H7 (cell line): ENCODE results near the gene SHISA2. TPM values are rescaled to one million over a fixed set of nuclear protein-coding genes. Genes with fewer than 3 reads are reported as not detected.

ENCODE experiments used
- DNase-seq: peaks from one replicate; pipeline ENCODE4 v3.0.0; 2012
- H3K27me3 ChIP-seq: 2 replicates; pipeline ENCODE4 v1.6.0; 2011; ENCODE audit warnings: mild to moderate bottlenecking, low read length; ENCODE audit not compliant: control insufficient read depth, insufficient read depth
- H3K36me3 ChIP-seq: replicated peaks from 2 replicates; pipeline ENCODE4 v1.5.1; 2011; ENCODE audit warnings: low read length; ENCODE audit not compliant: control insufficient read depth, insufficient read depth
- H3K4me3 ChIP-seq: 2 replicates; pipeline ENCODE4 v1.5.1; 2011; ENCODE audit warnings: low read depth, mild to moderate bottlenecking, control low read depth, low read length, moderate library complexity; ENCODE audit not compliant: insufficient read depth
- total RNA-seq: library from RNA; depleted of rRNA; stranded (reverse); fragments of >200 nt; shearing (Covaris generic); gene quantifications from 2 replicates; pipeline ENCODE4 v1.2.3, GENCODE V29; 2014

SHISA2 gene
- total RNA-seq, 1 experiment from 2014 or later = 59.8 TPM

- DNase-seq = no peak
- H3K36me3 ChIP-seq = no peaks in the 10 kb centered on the region
- H3K4me3 ChIP-seq = no peak overlapping the region
- no peaks in the 10 kb centered on the region for H3K27me3 ChIP-seq
Observed at GRCh38 chr13:26036383-26036782, 15.4 kb downstream of the SHISA2 start.

DNA sequence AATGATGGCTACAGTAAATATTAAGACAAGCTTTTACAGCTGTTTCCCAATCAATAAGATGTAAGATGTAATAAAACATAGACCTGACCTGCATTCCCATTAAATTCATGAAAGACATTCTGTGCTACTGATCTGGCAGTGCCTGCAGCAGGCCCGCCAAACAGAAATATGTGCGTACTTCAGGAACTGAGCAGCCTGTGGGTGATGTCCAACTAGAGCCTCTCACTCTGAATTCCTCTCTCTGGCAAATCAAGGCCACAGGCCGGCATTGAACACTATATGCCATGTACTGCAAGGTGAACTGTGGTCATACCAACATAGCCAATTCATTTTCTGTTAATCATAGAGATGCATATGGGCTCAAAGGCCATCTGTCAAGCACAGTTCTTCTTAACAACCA, 17.8 kb downstream of the SHISA2 start:
- DNase-seq = no peak
- no peaks in the 10 kb centered on the region for H3K36me3 ChIP-seq
- H3K4me3 ChIP-seq = no peak overlapping the region
- no peaks in the 10 kb centered on the region for H3K27me3 ChIP-seq

- no peaks in the 10 kb centered on the region for H3K27me3 ChIP-seq
- no peaks in the 10 kb centered on the region for H3K36me3 ChIP-seq
- DNase-seq = no peak
- H3K4me3 ChIP-seq = no peak overlapping the region
Observed at GRCh38 chr13:26030331-26030730, 21.5 kb downstream of the SHISA2 start.

DNA sequence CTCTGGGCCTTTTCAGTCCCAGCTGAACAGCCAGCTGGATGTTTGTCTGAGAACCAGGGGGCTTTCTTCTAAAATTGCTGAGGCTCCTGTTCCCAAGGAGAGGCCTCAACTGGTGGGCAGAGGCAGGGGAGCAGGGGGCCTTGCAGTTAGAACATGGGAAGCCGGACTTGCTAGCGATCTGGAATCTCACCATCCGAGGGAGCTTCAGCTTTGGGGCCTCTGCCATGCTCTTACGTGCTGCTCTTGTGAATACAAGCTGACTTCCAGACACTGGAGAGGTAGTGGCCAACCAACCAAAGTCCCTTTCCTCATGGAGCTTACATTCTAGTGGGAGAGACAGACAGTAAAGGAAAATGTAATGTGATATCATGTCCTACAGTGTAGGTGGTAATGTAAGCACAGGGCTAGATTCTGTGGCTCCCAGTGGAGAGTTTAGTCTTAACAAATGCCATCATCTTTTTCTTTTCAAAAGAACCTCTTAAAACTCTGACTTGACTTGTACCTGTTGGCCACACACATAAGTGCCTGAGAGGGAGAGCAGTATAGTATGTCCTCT, 22.2 kb downstream of the SHISA2 start:
- Histone ChIP-seq H3K27me3 (no peaks in the 10 kb centered on the region), H3K4me3 (no peak overlapping the region), H3K36me3 (no peaks in the 10 kb centered on the region)
- DNase-seq = no peak

GRCh38 chr13:26026211-26026610, 25.6 kb downstream of the SHISA2 start:
- H3K4me3 ChIP-seq = no peak overlapping the region
- no peaks in the 10 kb centered on the region for H3K27me3 ChIP-seq
- DNase-seq = no peak
- H3K36me3 ChIP-seq = no peaks in the 10 kb centered on the region

DNA sequence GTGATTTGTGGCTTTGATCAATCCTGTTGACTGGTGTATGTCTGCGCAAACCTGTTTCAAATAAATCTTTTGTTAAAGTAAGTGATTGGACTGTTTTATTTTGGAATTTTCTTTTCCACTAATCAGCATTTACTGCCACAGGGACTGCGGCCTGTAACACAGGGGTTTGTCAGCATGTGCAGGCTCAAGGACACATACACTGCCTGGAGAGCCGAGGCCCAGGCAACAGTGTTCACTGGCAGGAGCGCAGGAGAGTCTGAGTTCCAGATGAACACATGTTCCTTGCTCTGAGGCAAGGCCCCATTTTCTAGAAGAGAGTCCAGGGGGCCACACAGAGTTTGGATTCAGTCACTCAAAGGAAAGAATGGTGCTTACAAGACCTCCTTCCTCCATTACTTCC, 26.0 kb downstream of the SHISA2 start:
- DNase-seq = no peak
- no peaks in the 10 kb centered on the region for H3K27me3 ChIP-seq
- no peaks in the 10 kb centered on the region for H3K36me3 ChIP-seq
- H3K4me3 ChIP-seq = no peak overlapping the region

DNA sequence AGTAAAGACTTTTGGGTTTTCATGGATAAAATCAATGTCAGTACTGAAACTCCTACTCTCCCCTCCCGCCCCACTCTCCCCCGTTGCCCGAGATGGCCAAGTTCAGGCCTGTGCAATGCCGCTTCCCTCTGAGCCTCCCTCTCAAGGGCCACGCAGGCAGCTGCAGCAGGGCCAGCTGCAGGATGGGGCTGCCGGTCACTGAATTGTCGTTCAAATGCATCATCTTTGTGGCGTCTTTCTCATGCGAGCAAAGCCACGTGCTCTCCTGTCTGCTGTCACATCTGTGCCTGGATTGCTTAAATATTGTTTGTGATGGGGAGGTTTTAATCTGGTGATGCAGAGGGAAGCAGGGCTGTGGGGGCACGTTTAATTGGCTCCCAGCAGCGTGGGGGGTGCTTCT, 26.6 kb downstream of the SHISA2 start:
- DNase-seq = peak; percentile 66
- no peak overlapping the region for H3K4me3 ChIP-seq

GRCh38 chr13:26024558-26024957, 27.3 kb downstream of the SHISA2 start:
- H3K27me3 ChIP-seq = no peaks in the 10 kb centered on the region
- no peak overlapping the region for H3K4me3 ChIP-seq
- DNase-seq = no peak
- H3K36me3 ChIP-seq = no peaks in the 10 kb centered on the region

More for the DNA sequence above, 26.6 kb downstream of the SHISA2 start:
- H3K36me3 ChIP-seq = no peaks in the 10 kb centered on the region
- H3K27me3 ChIP-seq = no peaks in the 10 kb centered on the region

DNA sequence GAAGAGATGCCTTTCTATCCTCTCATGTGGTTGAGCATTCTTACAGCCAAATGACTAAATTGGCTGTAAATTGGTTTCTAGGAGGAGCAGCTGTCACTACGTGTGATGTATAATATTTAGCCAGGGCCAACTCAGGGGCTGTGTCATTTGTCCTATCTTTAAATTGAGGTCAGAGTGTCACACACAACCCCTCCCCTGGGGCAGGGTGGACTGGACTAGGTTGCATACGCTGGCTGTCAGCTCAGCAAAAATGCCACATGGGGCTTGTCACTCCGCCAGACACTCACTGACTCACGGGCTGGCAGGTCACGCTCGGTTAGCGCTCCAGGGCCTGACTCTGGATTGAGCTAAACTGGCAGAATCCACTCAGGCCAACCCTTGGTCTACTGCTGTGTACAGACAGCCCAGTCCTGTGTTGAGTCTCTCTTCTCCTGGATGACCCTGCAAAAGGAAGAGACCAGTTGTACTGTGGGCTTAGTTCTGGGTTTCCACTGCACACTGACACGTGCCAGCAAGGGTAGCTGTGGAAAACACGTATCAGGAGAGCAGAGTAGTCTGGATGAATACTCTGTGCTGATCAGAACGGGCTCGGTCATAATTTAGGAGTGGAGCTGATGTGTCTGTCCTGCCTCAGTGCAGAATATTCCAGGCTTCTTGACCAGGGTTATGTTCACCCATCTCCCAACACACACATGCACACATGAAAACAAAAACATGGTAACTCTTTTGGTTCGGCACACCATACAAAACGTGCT, 29.1 kb downstream of the SHISA2 start:
- no peaks in the 10 kb centered on the region for H3K36me3 ChIP-seq
- no peak overlapping the region for H3K4me3 ChIP-seq
- no peaks in the 10 kb centered on the region for H3K27me3 ChIP-seq
- DNase-seq = no peak

DNA sequence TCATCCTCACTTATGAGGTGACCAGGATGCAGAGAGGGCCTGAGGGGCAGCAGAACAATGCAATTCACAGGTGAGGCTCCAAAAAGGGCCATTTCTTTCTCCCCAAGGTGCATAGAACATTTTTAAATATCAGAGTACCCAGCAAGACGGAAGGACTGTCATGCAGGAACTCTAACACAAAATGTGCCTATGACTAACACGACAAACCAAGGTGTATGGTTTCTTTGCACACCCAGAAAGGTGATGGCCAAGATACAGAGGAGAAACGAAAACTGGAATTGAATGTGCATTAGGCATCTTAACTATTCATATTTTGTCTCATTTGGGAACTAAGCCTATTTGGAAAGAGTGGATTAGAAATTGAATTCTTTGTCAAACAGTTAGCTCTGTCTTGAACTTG, 29.9 kb downstream of the SHISA2 start:
- Histone ChIP-seq H3K4me3 (no peak overlapping the region), H3K36me3 (no peaks in the 10 kb centered on the region), H3K27me3 (no peaks in the 10 kb centered on the region)
- no peak for DNase-seq

GRCh38 chr13:26021516-26021915, 30.3 kb downstream of the SHISA2 start:
- Histone ChIP-seq H3K36me3 (no peaks in the 10 kb centered on the region), H3K4me3 (no peak overlapping the region), H3K27me3 (no peaks in the 10 kb centered on the region)
- DNase-seq = no peak

GRCh38 chr13:26020891-26021290, 30.9 kb downstream of the SHISA2 start:
- H3K36me3 ChIP-seq = no peaks in the 10 kb centered on the region
- no peaks in the 10 kb centered on the region for H3K27me3 ChIP-seq
- no peak overlapping the region for H3K4me3 ChIP-seq
- no peak for DNase-seq

GRCh38 chr13:26019881-26020870, 31.6 kb downstream of the SHISA2 start:
- no peaks in the 10 kb centered on the region for H3K27me3 ChIP-seq
- H3K36me3 ChIP-seq = no peaks in the 10 kb centered on the region
- no peak overlapping the region for H3K4me3 ChIP-seq
- DNase-seq = no peak

DNA sequence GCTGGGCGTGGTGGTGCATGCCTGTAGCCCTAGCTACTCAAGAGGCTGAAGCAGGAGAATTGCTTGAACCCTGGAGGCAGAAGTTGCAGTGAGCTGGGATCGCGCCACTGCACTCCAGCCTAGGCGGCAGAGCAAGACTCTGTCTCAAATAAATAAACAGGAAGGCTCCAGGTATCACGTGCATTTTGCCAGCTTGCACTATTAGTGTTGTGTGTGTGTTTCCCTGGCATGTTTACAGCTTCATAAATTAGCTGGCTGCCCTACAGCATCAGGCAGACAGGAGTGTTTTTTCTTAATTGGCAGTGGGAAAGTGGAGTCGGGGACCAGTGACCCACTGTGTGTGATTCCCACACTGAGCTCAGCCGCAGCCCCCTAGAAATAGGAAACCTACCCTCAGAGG, 32.6 kb downstream of the SHISA2 start:
- Histone ChIP-seq H3K27me3 (no peaks in the 10 kb centered on the region), H3K36me3 (no peaks in the 10 kb centered on the region), H3K4me3 (no peak overlapping the region)
- no peak for DNase-seq
